Measurements from ENCODE around the gene TMEM59. TPM values are rescaled to one million over a fixed set of nuclear protein-coding genes. Genes with fewer than 3 reads are reported as not detected.
"Not testable (repeated sequence)": the region's sequence is repeated elsewhere in the genome, so short reads cannot be mapped to it uniquely, and the experiment has no call there.

Gene TMEM59, protein sequence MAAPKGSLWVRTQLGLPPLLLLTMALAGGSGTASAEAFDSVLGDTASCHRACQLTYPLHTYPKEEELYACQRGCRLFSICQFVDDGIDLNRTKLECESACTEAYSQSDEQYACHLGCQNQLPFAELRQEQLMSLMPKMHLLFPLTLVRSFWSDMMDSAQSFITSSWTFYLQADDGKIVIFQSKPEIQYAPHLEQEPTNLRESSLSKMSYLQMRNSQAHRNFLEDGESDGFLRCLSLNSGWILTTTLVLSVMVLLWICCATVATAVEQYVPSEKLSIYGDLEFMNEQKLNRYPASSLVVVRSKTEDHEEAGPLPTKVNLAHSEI
- total RNA-seq, result 100 to 1,000 TPM; 132 to 164 TPM

DNA sequence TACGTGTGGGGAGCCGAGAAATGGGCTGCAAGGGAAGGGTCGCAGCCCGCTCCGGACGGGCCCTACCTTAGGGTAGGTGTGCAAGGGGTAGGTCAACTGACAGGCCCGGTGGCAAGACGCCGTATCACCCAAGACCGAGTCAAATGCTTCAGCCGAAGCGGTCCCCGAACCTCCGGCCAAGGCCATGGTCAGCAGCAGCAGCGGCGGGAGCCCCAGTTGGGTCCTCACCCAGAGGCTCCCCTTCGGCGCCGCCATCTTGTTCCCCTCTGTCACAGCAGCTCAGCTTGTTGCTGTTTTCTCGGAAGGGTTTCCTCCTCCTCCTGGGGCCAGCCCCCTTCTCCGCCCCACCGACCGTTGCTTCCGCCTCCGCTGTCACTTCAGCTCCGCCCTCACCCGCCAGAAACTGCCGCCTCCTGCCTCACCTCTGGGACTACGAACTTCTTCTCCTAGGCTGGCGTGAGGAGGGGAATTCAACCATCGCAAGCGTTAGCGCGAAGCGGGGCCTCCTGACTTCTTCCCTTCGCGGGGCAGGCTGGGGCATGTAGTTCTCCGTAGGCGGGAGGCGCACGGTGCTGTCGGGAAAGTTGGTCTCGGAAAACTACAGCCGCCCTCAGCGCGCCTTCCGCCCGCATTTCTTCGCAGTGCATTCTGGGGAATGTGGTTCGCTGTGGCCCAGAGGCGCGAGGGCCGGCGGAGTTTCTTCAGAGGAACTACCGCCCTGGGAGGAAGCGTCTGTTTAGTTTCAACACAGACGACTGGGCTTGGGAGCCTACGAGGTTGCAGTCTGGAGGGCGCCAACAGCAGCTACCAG, at the start of gene TMEM59, which contains the start of gene TCEANC2:
TMEM59 (minus strand) TSS at position 271 of the 811 bp plus-strand sequence; CDS start at position 255, 16 bp downstream.
TCEANC2 (plus strand) TSS at position 675 of the 811 bp plus-strand sequence. CDS start 815 bp downstream, outside the sequence.
- peak; percentile 95 to 98 for DNase-seq (ENCODE audit: low spot score in 2 of 2)
- Mint-ChIP-seq H3K36me3 (peaks cover 9 to 15% of the 10 kb centered on the region in 2 donors), H3K9me3 (no peaks in the 10 kb centered on the region), H3K27ac (peak within 1 kb of the TSS in 1 of 2 donors; percentile 37)
- ATAC-seq, result peak; percentile 92 to 96

DNA sequence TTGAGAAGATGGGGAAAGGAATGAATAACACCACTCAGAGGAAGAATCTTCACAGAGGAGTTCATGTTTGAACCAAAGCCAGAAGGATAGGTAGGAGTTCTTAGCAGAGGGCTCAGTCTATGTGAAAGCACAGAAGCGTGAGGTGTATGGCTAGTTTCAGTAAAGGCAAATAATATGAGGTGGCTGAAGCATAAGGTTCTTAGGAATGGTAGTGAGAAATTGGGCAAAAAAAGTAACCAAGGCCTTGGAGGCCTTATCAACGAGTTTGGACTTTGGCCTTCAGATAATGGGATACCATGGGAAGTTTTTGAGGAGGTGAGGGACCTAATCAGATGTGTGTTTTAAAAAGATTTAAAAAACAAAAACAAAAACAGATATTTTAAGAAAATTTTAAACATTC, 47.5 kb upstream of the TMEM59 start:
- no peak for ATAC-seq
- Mint-ChIP-seq H3K36me3 (peaks cover 5 to 14% of the 10 kb centered on the region in 2 donors), H3K27ac (no peak overlapping the region), H3K9me3 (no peaks in the 10 kb centered on the region)
- DNase-seq (ENCODE audit: low spot score in 2 of 2), result no peak

DNA sequence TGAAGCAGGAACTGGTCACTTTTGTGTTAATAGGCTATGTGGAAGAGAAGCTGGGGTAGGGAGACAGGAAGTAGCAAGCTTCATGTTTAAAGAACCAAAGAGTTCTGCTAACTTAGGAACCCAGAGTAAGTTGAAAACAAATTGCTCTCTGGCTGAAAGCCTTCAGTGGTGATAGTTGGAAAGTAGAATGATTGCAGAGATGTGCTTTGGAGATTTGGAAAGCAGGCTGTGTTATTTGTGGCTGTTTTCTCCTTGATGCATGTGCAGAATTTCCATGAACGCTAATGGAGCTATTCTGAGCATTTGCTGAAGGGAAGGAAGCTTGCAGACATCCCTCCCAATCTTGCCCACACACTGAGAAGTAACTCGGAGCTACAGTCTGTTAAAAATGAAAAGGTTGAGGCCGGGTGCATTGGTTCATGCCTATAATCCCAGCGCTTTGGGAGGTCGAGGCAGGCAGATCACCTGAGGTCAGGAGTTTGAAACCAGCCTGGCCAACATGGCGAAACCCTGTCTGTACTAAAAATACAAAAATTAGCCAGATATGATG, 46.1 kb upstream of the TMEM59 start:
- H3K36me3 Mint-ChIP-seq, result peaks cover 5 to 14% of the 10 kb centered on the region in 2 donors
- no peak for ATAC-seq
- H3K27ac Mint-ChIP-seq, result peak overlapping the region in 1 of 2 donors; percentile 3
- no peaks in the 10 kb centered on the region for H3K9me3 Mint-ChIP-seq
- no peak for DNase-seq (ENCODE audit: low spot score in 2 of 2)

DNA sequence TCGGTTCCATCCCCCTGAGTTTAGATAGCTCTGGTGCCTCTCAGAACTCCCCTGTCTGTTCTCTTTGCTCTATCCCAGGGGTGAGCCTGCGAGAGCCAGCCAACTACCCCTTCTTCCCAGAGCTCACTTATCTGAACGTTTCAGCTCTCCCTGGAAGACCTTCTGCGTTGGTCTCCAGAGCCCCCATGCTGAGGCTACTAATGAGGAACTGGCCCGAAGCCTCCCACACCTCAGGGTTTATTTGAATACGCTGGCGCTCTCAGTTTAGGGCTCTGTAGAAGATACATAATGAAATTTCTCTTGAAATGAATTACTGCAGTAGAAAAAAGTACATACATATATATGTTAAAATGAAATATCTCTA, 43.9 kb upstream of the TMEM59 start:
- no peak for DNase-seq (ENCODE audit: low spot score in 2 of 2)
- no peak for ATAC-seq
- Mint-ChIP-seq H3K36me3 (peaks cover 5 to 14% of the 10 kb centered on the region in 2 donors), H3K9me3 (no peaks in the 10 kb centered on the region), H3K27ac (no peak overlapping the region)

DNA sequence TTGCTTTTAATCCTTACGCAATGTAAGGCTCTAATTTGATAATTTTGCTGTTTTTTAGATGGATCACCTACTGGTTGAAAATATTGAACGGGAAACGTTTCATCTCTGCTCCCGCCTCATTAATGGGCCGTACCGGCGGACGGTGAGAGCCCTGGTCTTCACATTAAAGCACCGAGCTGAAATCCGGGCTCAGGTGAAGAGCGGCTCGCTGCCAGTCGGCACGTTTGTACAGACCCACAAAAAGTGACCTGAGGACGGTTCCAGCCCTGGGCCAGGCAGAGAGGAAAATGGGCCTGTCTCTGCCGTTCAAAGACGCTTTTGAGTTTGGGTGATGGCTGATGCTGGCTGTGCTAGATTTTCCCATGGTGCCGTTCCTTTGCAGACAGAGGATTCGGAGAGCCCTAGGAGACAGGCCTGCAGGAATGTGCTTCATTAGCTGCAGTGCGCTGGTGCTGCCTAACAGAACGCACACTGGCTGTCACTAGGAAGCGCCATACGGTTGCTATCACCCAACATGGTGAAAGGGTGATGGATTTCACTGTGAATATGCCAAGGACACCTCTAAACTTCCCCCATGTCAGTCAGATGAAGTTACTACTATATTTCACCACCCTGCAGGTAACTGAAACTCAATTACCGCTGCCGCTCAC, 43.3 kb upstream of the TMEM59 start:
- DNase-seq (ENCODE audit: low spot score in 2 of 2) (no peak), ATAC-seq (no peak)
- H3K9me3 Mint-ChIP-seq, result no peaks in the 10 kb centered on the region
- H3K27ac Mint-ChIP-seq, result no peak overlapping the region
- peaks cover 5 to 14% of the 10 kb centered on the region in 2 donors for H3K36me3 Mint-ChIP-seq

DNA sequence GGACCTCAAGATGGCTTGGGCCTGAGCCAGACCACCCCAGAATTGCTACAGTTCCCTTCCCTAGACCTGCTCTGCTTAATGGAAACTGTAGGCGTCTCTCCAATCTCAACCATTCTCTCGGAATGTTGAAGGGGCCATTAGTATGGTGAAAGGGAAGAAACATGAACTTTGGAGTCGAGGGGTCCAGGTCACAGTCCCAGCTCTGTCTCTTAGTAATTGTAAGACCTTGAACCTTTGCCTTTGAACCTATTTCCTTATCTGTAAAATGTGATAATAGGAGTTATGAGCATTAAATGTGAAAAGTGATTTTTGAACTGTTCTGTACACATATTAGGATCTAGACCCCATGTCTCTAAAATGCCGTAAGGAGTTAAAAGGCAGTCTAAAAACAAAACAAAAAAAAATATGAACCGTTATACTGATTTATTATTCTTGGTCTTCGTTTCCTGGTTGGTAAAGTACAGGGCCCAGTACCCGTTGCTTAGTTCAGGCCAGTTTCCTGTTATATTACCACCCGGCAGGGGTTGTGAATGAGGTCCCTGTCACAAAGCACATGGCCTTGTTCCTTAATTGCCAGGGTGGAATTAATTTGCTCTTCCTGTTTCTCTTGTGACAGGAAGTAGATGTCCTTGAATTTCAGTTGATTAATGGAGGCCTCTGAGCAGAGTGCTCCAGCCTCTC, 42.7 kb upstream of the TMEM59 start:
- Mint-ChIP-seq H3K36me3 (peaks cover 5 to 14% of the 10 kb centered on the region in 2 donors), H3K9me3 (no peaks in the 10 kb centered on the region), H3K27ac (peak overlapping the region in 1 of 2 donors; percentile 23)
- no peak for DNase-seq (ENCODE audit: low spot score in 2 of 2)
- no peak for ATAC-seq

DNA sequence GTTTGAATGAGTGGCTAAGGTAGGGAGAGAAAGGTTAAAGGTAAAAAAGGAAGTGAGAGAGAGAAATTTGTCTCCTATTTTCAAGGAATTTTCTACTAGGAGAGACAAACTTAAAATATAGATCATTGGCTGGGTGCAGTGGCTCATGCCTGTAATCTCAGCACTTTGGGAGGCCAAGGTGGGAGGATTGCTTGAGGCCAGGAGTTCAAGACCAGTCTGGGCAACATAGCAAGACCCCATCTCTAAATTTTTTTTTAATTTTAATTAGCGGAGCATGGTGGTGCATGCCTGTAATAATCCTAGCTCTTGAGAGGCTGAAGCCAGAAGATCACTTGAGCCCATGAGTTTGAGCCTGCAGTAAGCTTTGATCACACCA, 41.7 kb upstream of the TMEM59 start:
- H3K27ac Mint-ChIP-seq, result peak overlapping the region in 1 of 2 donors; percentile 66
- ATAC-seq; H3K9me3 Mint-ChIP-seq; H3K36me3 Mint-ChIP-seq; DNase-seq (ENCODE audit: low spot score in 2 of 2): not testable (repeated sequence)

DNA sequence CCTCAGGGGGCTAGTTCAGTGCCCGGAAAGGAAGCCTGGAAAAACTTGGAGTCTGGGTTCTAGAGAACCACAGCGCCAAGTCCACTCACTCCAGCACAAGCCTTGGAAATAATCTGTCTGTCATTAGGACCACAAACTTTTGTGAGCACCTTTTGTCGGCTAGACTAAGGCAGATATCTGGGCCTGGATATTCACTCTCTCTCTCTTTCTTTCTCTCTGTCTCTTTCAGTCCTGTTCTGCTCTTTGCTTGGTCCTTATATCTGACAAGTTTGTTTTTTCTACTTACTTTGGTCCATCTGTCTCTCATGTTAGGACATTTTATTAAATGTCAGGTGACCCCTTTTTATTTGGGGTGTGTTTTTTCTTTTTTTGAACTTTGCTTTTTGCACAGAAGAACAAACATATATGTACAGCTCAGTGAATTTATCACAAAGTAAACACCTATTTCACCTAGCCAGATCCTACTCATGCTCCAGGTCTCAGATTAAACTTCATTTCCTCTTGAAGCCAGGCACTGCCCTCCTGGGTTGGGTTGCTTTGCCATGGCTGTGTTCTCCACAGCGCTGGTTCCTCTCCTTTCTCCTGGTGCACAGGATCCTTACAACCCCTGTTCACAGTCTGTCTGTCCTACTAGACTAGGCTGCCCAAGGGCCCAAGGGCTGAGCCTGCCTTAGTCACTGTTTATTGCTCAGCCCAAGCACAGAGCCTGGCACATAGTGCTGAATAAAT, 41.2 kb upstream of the TMEM59 start:
- DNase-seq (ENCODE audit: low spot score in 2 of 2), result no peak
- H3K27ac Mint-ChIP-seq, result peak overlapping the region in 1 of 2 donors; percentile 66
- peaks cover 5 to 9% of the 10 kb centered on the region in 2 donors for H3K36me3 Mint-ChIP-seq
- H3K9me3 Mint-ChIP-seq, result no peaks in the 10 kb centered on the region
- ATAC-seq, result no peak

DNA sequence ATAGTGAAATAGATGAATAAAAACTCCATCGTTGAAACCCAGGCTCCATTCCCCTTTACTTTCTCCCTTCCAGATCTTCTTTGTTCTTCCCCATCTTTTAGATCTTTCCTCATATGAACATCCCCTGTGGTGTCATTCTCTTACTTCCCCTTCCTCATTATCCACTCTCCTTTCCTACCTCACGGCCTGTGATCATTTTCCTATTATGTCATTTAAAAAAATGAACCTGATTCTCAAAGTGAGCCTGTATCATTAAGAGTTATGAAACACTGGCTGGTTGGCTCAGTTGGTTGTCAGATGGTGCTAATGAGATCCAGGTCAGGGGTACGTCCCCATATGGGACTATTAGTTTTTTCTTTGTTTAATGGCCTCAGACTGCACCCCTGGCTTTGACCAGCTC, 38.7 kb upstream of the TMEM59 start:
- H3K9me3 Mint-ChIP-seq, result no peaks in the 10 kb centered on the region
- DNase-seq (ENCODE audit: low spot score in 2 of 2), result no peak
- no peak for ATAC-seq
- H3K27ac Mint-ChIP-seq, result no peak overlapping the region
- peaks cover under 1 to 7% of the 10 kb centered on the region in 2 donors for H3K36me3 Mint-ChIP-seq

DNA sequence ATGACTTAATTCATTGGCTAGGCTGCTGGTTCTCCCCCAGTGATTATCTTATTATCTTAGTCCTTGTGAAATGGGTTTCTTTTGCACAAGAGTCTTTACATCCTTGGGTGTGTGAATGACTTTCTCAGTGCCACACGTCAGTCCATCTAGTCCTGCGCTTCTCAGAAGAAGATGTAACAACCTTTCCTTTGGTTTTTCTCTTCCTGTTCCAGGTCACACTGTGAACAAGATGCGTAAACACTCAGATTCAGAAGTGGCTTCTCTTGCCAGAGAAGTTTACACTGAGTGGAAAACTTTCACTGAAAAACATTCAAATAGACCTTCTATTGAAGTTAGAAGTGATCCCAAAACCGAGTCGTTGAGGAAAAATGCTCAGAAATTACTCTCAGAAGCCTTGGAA, 35.4 kb upstream of the TMEM59 start:
- Mint-ChIP-seq H3K36me3 (no peaks in the 10 kb centered on the region), H3K9me3 (no peaks in the 10 kb centered on the region), H3K27ac (no peak overlapping the region)
- no peak for DNase-seq (ENCODE audit: low spot score in 2 of 2)
- ATAC-seq, result no peak

DNA sequence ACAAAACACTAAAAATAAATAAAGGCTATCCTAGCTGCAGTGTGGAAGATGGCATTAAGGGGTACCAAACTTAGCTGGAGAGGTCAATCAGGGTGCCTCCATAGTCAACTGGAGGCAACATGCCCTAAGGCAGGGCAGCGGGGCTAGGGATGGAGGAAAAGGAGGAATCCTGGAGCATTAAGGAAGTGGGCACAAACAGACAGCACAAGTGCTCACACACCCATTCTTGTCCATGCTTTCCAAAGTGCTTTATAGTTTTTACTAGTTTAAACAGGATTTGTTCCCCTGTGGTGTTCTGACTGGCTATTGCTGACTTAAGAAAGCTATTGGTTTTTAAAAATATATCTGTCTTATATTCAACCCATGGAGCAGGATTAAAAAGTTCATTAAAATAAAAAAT, 33.8 kb upstream of the TMEM59 start:
- Mint-ChIP-seq H3K36me3 (no peaks in the 10 kb centered on the region), H3K27ac (no peak overlapping the region), H3K9me3 (no peaks in the 10 kb centered on the region)
- ATAC-seq, result no peak
- DNase-seq (ENCODE audit: low spot score in 2 of 2), result no peak

DNA sequence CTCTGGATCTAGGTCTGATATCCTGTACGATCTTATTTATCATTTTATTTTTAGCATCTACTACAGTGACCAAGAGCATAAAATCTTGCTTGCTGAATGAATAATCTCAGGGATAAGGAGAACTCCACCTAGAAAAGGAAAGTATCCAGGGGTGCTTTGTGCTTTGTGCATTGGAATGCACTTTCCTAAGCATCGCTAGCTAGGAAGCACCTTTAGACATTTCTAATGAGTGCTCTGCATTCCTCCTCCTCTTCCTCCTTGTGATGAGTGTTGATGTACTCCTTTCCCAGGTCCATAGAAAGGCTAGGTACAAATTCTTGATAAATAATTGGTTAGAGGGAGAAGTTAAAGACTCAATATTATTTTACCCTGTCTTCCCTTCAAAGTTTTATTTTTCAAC, 31.8 kb upstream of the TMEM59 start:
- ATAC-seq, result no peak

DNA sequence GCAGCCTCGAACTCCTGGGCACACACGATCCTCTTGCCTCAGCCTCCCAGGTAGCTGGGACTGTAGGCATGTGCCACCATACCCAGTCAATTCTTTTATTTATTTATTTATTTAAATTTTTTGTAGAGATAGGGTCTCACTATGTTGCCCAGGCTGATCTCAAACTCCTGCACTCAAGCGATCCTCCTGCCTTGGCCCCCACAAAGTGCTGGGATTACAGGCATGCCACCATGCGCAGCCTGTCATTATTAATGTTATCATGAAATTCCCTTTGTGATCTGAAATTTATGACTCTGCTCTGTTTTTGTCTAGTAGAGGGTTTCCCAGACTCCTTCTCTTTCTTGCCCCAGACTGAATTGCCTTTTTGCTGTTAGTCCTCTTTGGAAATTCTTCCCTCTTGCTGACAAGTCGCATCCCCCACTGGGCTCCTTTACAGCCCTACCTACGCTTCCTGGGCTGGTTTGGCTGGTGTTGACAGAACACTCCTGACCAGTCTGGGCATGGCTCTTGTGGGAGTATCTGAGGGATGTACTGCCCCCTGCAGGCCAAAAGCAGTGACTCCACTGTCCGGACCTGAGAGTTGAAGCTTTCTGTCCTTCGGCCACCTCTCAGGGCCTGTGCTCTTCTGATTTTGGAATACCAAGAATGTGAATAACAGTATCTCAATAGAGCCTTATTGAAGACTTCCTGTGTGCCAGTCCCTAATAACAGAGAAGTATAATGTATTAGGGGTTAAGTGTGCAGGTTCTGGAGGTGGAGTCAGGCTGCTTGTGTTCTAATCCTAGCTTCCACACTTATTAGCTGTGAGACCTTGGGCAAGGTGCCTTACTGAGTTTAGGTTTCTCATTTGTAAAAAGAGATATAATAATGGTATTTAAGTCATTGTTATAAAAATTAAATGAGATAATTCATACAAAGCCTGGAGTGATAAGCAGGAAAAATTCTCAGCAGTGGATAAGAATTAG, 28.6 kb upstream of the TMEM59 start:
- ATAC-seq (peak; percentile 86 to 96), DNase-seq (ENCODE audit: low spot score in 2 of 2) (peak in 1 of 2 donors; percentile 68)
- no peaks in the 10 kb centered on the region for H3K9me3 Mint-ChIP-seq
- no peaks in the 10 kb centered on the region for H3K36me3 Mint-ChIP-seq
- peak overlapping the region in 1 of 2 donors; percentile 50 for H3K27ac Mint-ChIP-seq

More for the DNA sequence above, 31.8 kb upstream of the TMEM59 start:
- Mint-ChIP-seq H3K9me3 (no peaks in the 10 kb centered on the region), H3K36me3 (no peaks in the 10 kb centered on the region), H3K27ac (no peak overlapping the region)
- no peak for DNase-seq (ENCODE audit: low spot score in 2 of 2)

DNA sequence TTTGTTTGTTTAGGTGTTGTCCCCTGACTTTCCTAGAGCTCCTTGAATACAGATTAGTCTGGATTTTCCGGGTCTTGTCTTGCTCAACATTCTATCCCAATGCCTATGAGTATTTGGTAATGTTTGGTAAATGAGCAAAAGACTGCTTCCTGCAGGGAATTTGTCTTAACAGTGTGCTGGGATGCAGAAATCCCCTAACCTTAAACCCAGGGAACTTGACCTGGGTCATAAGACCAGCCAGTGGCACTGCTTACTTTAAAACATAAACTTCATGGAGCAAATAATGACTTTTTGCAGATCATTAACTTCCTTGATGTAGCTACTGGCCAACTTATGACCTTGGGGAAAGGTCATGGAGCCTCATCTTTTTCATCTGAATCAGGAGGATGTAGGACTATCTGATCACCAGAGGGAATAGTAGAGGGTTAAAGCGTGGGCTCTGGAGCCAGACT, 27.6 kb upstream of the TMEM59 start:
- DNase-seq (ENCODE audit: low spot score in 2 of 2) (no peak), ATAC-seq (no peak)
- Mint-ChIP-seq H3K27ac (no peak overlapping the region), H3K9me3 (no peaks in the 10 kb centered on the region), H3K36me3 (no peaks in the 10 kb centered on the region)

DNA sequence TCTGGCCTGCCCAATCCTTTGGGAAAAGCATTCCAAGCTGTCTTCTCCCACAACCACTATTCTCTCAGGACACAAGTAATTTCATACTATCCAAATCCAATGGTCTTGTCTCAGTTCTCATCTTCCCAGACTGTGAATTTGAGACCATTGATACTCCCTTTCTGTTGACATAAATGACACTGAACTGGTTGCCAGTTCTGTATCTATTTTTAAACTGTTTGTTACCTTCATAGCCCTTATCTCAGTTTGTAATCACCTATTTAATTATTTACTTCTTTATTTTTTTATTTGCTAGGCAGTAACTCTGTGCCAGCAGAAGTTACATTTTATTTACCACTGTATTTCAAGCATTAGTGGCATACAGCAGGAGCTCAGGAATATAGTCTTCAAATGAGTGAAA, 24.4 kb upstream of the TMEM59 start:
- DNase-seq (ENCODE audit: low spot score in 2 of 2), result no peak
- no peak for ATAC-seq
- no peak overlapping the region for H3K27ac Mint-ChIP-seq
- H3K9me3 Mint-ChIP-seq, result no peaks in the 10 kb centered on the region
- no peaks in the 10 kb centered on the region for H3K36me3 Mint-ChIP-seq
